Measurements from ENCODE around the gene FUT2. TPM values are rescaled to one million over a fixed set of nuclear protein-coding genes. Genes with fewer than 3 reads are reported as not detected.
A peak's percentile ranks its signal among the peaks of the same experiment; 100 is the strongest.

The FUT2 gene
- total and polyA plus RNA-seq, 3 donors from 2014 or later = 0.12 to 0.47 (median 0.20) TPM

DNA sequence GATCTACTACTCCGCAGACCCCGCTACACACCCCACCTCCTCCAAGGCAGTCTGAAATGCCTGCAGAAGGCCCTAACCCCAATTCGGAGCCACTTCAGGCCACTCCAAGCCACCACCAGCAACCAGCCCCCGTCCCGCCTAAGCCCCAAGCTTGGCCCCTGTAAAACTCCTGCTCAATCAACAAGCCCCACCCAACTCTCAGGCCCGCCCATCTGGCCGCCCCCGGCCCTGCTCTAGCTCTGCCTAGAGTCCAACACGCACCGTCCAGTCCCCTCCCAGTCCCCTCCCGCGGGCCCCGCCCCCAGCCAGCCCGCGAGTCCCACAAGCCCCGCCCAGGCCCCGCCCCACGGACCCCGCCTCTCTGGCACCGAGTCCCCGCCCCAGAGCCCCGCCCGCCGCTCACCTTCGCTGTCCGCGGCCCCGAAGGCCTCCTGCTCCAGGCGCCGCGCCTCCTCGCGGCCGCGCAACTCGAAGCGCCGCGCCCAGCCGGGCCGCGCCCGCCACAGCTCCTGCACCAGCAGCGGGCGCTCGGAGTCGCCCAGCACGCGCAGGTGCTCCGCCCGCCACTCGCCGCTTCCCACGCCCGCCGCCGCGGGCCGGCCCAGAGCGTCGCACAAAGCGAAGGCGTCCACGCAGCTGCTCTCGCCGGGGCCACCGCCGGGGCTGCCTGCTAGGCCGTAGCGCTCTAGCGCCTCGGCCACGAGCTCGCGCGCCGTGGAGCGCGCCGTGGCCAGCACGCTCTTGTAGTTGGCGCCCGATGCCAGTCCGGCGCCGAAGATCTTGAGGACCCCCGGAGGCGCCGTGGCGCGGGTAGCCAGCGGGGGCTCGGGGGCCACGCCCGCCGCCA, 43.0 kb downstream of the FUT2 start:
- Histone ChIP-seq H3K9me3 (no peaks in the 10 kb centered on the region), H3K36me3 (ENCODE audit: low read depth, missing control alignments) (no peaks in the 10 kb centered on the region), H3K27ac (peak overlapping the region in 1 of 2 donors; percentile 59), H3K4me1 (no peaks in the 10 kb centered on the region), H3K27me3 (no peaks in the 10 kb centered on the region), H3K4me3 (peak overlapping the region; percentile 52 to 54)
- peak; percentile 94 for DNase-seq
- TF ChIP-seq POLR2A (IDR thresholded peaks at IDR 0.05) = no peak
- TF ChIP-seq, protein P1, sequence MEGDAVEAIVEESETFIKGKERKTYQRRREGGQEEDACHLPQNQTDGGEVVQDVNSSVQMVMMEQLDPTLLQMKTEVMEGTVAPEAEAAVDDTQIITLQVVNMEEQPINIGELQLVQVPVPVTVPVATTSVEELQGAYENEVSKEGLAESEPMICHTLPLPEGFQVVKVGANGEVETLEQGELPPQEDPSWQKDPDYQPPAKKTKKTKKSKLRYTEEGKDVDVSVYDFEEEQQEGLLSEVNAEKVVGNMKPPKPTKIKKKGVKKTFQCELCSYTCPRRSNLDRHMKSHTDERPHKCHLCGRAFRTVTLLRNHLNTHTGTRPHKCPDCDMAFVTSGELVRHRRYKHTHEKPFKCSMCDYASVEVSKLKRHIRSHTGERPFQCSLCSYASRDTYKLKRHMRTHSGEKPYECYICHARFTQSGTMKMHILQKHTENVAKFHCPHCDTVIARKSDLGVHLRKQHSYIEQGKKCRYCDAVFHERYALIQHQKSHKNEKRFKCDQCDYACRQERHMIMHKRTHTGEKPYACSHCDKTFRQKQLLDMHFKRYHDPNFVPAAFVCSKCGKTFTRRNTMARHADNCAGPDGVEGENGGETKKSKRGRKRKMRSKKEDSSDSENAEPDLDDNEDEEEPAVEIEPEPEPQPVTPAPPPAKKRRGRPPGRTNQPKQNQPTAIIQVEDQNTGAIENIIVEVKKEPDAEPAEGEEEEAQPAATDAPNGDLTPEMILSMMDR (IDR thresholded peaks at IDR 0.05) = peak; percentile 11 to 45 (median 18)
- intact Hi-C loops (cut with DNase I; ENCODE audit: low total_unique reads) = no loop called here
- WGBS, 2 donors = 2 to 13% methylated on average over 13 to 92 of the region's 96 CpGs

DNA sequence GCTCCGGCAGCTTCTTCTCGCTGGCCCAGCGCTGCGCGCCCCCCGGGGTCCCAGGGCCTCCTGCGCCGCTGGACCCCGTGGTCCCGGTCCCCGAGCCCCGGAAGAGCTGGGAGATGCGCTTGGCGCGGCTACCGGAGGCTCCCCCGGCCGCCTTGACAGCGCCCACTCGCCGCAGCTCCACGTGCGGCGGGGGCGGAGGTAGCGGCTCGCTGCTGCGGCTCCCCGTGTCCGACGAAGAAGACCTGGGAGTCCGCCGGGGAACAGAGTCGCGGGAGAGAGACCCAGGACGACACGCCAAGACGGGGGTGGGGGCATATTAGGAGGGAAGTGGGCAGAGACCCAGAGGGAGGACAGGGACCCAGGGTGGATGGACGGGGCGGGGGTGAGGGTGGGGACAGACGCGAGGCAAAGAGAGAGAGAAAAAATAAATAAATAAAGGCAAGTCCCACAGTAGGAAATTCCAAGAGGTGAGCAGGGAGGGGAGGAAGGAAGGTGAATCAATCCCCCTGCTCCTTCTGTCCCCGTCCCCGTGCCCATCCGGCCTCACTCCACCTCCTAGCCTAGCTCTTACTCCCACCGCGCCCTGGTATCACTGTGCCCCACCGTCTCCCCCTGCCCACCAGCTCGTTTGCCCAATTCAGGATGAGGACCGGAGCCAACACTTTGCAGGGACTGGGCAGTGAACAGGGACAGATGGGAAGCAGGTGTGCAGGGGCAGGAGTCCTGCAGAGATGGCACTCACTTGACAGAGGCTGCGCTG, 43.8 kb downstream of the FUT2 start:
- no peaks in the 10 kb centered on the region for H3K9me3 ChIP-seq
- intact Hi-C loops (cut with DNase I; ENCODE audit: low total_unique reads) = no loop called here
- WGBS, 2 donors = 21 to 23% methylated on average over 23 to 42 of the region's 51 CpGs

GRCh38 chr19:48740164-48740972, 44.6 kb downstream of the FUT2 start, which contains the start of gene RASIP1:
Gene RASIP1, minus strand, starts transcription at chr19:48740610. Its CDS starts 328 bp downstream, at chr19:48740282.
- TF ChIP-seq, protein P1 (IDR thresholded peaks at IDR 0.05) = no peak
- no peak for TF ChIP-seq POLR2A (IDR thresholded peaks at IDR 0.05)
- DNase-seq = no peak
- no peaks in the 10 kb centered on the region for H3K4me1 ChIP-seq
- intact Hi-C loops (cut with DNase I; ENCODE audit: low total_unique reads) = no loop called here
- peak within 1 kb of the TSS in 1 of 2 donors; percentile 59 for H3K27ac ChIP-seq
- H3K4me3 ChIP-seq = peak within 1 kb of the TSS; percentile 52 to 54
- H3K9me3 ChIP-seq = no peaks in the 10 kb centered on the region
- H3K27me3 ChIP-seq = no peaks in the 10 kb centered on the region
- no peaks in the 10 kb centered on the region for H3K36me3 ChIP-seq (ENCODE audit: low read depth, missing control alignments)
- WGBS, 2 donors = 50 to 57% methylated on average over 14 to 27 of the region's 27 CpGs

More for the DNA sequence above, 43.8 kb downstream of the FUT2 start:
- TF ChIP-seq POLR2A (IDR thresholded peaks at IDR 0.05) = no peak
- TF ChIP-seq, protein P1 (IDR thresholded peaks at IDR 0.05) = no peak
- Histone ChIP-seq H3K36me3 (ENCODE audit: low read depth, missing control alignments) (no peaks in the 10 kb centered on the region), H3K4me1 (no peaks in the 10 kb centered on the region), H3K27me3 (no peaks in the 10 kb centered on the region), H3K27ac (peak overlapping the region in 1 of 2 donors; percentile 59), H3K4me3 (peak overlapping the region; percentile 52 to 54)
- DNase-seq = no peak

GRCh38 chr19:48741129-48741999, 45.6 kb downstream of the FUT2 start:
- peak overlapping the region in 1 of 2 donors; percentile 44 for H3K27ac ChIP-seq
- 36 to 42% methylated on average over 19 to 34 of the region's 35 CpGs for WGBS, 2 donors
- no peak overlapping the region for H3K4me3 ChIP-seq
- TF ChIP-seq, protein P1 (IDR thresholded peaks at IDR 0.05) = no peak
- no peak for TF ChIP-seq POLR2A (IDR thresholded peaks at IDR 0.05)
- no peaks in the 10 kb centered on the region for H3K9me3 ChIP-seq
- intact Hi-C loops (cut with DNase I; ENCODE audit: low total_unique reads) = no loop called here
- peak; percentile 66 for DNase-seq
- no peaks in the 10 kb centered on the region for H3K27me3 ChIP-seq
- H3K4me1 ChIP-seq = no peaks in the 10 kb centered on the region
- H3K36me3 ChIP-seq (ENCODE audit: low read depth, missing control alignments) = no peaks in the 10 kb centered on the region
